ENCODE data around the gene PHLPP1. TPM values are rescaled to one million over a fixed set of nuclear protein-coding genes. Genes with fewer than 3 reads are reported as not detected.

Gene PHLPP1
- total RNA-seq, 1 experiment from 2014 or later, result 14.7 TPM

DNA sequence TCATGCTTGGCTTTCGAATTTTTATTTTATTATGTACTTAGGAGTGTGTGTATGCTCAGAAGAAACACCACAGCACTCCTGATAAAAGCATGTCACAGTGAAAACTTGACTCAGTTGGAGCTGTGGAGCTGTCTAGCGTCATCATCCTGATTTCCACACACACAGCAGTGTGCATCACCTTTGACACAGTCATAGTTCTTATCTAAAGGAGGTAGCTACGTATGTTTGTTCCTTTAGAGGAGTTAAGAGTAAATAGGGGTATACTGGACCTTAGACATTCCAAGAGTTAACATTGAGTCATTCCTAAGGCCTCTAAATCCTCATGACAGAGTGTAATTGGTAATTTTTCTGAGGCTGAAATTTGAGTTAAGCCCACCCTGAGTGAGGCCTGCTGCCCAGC lies 96.9 kb downstream of the PHLPP1 start:
- Histone ChIP-seq H3K9ac (ENCODE audit: low read length) (no peak overlapping the region), H3K79me2 (ENCODE audit: insufficient read depth, low read length) (no peaks in the 10 kb centered on the region), H3K4me1 (ENCODE audit: control insufficient read depth in 1 of 2, insufficient read depth in 2 of 2, low read length in 2 of 2) (no peaks in the 10 kb centered on the region), H3K36me3 (ENCODE audit: control insufficient read depth in 1 of 2, insufficient read depth in 2 of 2, low read length in 2 of 2) (no peaks in the 10 kb centered on the region), H3K27me3 (ENCODE audit: insufficient read depth, low read length) (no peaks in the 10 kb centered on the region), H3K9me3 (ENCODE audit: control insufficient read depth in 1 of 2, insufficient read depth in 1 of 2, low read depth in 1 of 2, low read length in 2 of 2) (no peaks in the 10 kb centered on the region), H3K27ac (ENCODE audit: low read depth, low read length) (no peak overlapping the region), H2AFZ (ENCODE audit: low read depth, low read length, poor library complexity, severe bottlenecking) (no peak overlapping the region), H4K20me1 (ENCODE audit: insufficient read depth) (no peaks in the 10 kb centered on the region), H3K4me3 (replicated peaks in 1 of 2; ENCODE audit: low read depth in 1 of 2, low read length in 2 of 2) (no peak overlapping the region), H3K4me2 (ENCODE audit: low read length) (no peak overlapping the region), H3K9me2 (ENCODE audit: insufficient read depth) (no peaks in the 10 kb centered on the region)
- TF ChIP-seq POLR2AphosphoS5 (IDR thresholded peaks at IDR 0.05; ENCODE audit: low read depth, low read length) (no peak), CBX3 (IDR thresholded peaks at IDR 0.05; ENCODE audit: low read depth) (no peak), RAD21 (IDR thresholded peaks at IDR 0.05; ENCODE audit: low read depth) (no peak), EZH2phosphoT487 (IDR thresholded peaks at IDR 0.05; ENCODE audit: borderline replicate concordance) (no peak), ELF1 (IDR thresholded peaks at IDR 0.05; ENCODE audit: borderline replicate concordance, low read depth) (no peak), JUND (IDR thresholded peaks at IDR 0.05) (no peak), EGR1 (IDR thresholded peaks at IDR 0.05; ENCODE audit: low read depth) (no peak), SIN3A (IDR thresholded peaks at IDR 0.05; ENCODE audit: low read depth) (no peak), SRF (IDR thresholded peaks at IDR 0.05; ENCODE audit: low read depth) (no peak), TCF7L2 (IDR thresholded peaks at IDR 0.05; ENCODE audit: borderline replicate concordance, extremely low read depth, insufficient read depth, insufficient read length) (no peak), POLR2A (IDR thresholded peaks at IDR 0.05; ENCODE audit: borderline replicate concordance, extremely low read depth, insufficient read depth, insufficient read length) (no peak), ZFX (IDR thresholded peaks at IDR 0.05) (no peak), REST (IDR thresholded peaks at IDR 0.05; ENCODE audit: low read depth) (no peak), FOSL1 (IDR thresholded peaks at IDR 0.05; ENCODE audit: low read depth) (no peak), YY1 (IDR thresholded peaks at IDR 0.05; ENCODE audit: extremely low read depth, insufficient replicate concordance, low read depth, low read length) (no peak), EZH2 (IDR thresholded peaks at IDR 0.05) (no peak), ZNF274 (IDR thresholded peaks at IDR 0.05; ENCODE audit: low read depth, low read length) (no peak)
- TF ChIP-seq, protein P1, sequence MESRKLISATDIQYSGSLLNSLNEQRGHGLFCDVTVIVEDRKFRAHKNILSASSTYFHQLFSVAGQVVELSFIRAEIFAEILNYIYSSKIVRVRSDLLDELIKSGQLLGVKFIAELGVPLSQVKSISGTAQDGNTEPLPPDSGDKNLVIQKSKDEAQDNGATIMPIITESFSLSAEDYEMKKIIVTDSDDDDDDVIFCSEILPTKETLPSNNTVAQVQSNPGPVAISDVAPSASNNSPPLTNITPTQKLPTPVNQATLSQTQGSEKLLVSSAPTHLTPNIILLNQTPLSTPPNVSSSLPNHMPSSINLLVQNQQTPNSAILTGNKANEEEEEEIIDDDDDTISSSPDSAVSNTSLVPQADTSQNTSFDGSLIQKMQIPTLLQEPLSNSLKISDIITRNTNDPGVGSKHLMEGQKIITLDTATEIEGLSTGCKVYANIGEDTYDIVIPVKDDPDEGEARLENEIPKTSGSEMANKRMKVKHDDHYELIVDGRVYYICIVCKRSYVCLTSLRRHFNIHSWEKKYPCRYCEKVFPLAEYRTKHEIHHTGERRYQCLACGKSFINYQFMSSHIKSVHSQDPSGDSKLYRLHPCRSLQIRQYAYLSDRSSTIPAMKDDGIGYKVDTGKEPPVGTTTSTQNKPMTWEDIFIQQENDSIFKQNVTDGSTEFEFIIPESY (IDR thresholded peaks at IDR 0.05; ENCODE audit: extremely low read depth, insufficient replicate concordance, low read length), result no peak
- TF ChIP-seq, protein P2, sequence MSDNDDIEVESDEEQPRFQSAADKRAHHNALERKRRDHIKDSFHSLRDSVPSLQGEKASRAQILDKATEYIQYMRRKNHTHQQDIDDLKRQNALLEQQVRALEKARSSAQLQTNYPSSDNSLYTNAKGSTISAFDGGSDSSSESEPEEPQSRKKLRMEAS (IDR thresholded peaks at IDR 0.05), result no peak
- TF ChIP-seq, protein P3, sequence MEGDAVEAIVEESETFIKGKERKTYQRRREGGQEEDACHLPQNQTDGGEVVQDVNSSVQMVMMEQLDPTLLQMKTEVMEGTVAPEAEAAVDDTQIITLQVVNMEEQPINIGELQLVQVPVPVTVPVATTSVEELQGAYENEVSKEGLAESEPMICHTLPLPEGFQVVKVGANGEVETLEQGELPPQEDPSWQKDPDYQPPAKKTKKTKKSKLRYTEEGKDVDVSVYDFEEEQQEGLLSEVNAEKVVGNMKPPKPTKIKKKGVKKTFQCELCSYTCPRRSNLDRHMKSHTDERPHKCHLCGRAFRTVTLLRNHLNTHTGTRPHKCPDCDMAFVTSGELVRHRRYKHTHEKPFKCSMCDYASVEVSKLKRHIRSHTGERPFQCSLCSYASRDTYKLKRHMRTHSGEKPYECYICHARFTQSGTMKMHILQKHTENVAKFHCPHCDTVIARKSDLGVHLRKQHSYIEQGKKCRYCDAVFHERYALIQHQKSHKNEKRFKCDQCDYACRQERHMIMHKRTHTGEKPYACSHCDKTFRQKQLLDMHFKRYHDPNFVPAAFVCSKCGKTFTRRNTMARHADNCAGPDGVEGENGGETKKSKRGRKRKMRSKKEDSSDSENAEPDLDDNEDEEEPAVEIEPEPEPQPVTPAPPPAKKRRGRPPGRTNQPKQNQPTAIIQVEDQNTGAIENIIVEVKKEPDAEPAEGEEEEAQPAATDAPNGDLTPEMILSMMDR (IDR thresholded peaks at IDR 0.05 in 2 of 3, conservative IDR thresholded peaks at IDR 0.05 in 1 of 3; ENCODE audit: borderline replicate concordance in 1 of 3, insufficient read depth in 1 of 3, low read depth in 2 of 3, low read length in 2 of 3), result no peak
- BruUV-seq (replicated peaks), result no TSS peak
- DNase-seq (ENCODE audit: low read depth, low spot score) (no peak), ATAC-seq (no peak)
- RAD21 ChIA-PET (ENCODE audit: low non-redundant PET in 1 of 2, low total read pairs in 2 of 2, uncharacterized antibody in 2 of 2, unreplicated experiment in 2 of 2), result no interaction called here
- intact Hi-C loops (cut with micrococcal nuclease), result no loop called here
- CTCF ChIA-PET, result no interaction called here
- POLR2A ChIA-PET, result no interaction called here

Data from HCT116 (cell line).